Stimulated activated CD4-positive, alpha-beta T cell treated with anti-CD3 and anti-CD28 coated beads, Interleukin-12 subunit alpha, Interleukin-12 subunit beta, amount 100 ng/mL, for 48 hours (primary cell): ENCODE measurements around the gene SELENOO.

Experiments used
- DNase-seq, 3 donors: peaks; one replicate each; pipeline ENCODE4 v3.0.0-alpha.2; 2020; ENCODE audit warnings: low read depth in 2 of 3, low spot score in 1 of 3

The SELENOO gene

DNA sequence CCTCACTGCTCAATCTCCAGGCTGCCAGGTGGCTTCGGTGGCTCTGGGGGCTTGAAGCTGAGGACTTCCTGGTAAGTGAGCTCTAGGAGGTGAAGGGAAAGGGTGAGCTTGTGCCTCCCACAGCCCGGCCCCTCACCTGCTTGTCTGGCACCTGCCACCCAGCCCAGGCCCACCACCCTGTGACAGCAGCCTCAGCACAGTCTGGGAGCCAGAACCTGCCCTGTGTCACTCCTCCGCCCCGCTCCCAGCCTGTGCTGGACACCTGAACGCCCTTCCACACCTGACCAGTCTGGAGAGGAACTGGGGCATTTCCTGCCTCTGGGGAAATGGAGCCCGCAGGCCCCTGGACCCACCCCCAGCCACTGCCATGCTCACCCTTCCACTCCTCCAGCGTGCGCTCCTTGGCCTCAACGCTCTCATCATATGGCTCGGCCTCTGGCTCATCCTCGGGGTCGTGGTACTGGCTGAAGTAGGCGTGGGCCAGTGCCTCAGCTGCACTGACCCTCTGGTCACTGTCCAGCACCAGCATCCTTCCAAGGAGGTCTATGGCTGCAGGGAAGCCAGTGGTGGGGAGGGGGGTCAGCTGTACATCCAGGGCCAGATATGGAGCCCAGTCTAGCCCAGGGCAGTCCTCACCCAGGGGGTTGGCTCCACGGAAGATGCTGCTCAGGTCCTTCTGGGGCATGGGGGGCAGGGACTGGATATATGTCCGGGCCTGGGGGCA, 64.3 kb downstream of the SELENOO start:
- no peak for DNase-seq

GRCh38 chr22:50266994-50267393, 66.2 kb downstream of the SELENOO start:
- no peak for DNase-seq
